Heart left ventricle (tissue), 13 donors: ENCODE measurements around the gene AUH.

ENCODE experiments used
- CTCF ChIP-seq, 12 donors: fragments of 200-600 bp; sonication (generic) in 4 of 12; IDR thresholded peaks; one replicate each; pipeline versions ENCODE4 v1.5.0 to v1.8.0; 2018 to 2022; ENCODE audit warnings: antibody characterized with exemption in 12 of 12, mild to moderate bottlenecking in 5 of 12
- POLR2A ChIP-seq, 2 donors: fragments of 450-650 bp; IDR thresholded peaks; one replicate each; pipeline ENCODE4 v1.6.1; 2017; ENCODE audit warnings: antibody characterized with exemption in 2 of 2, mild to moderate bottlenecking in 2 of 2, moderate library complexity in 2 of 2
- donor health status: ischemic (EF 13 %, LVEDD 7.1; RV severe dilation, severe dysfunction).
- donor health status: DM: no; HTN: yes; CAD: no.
- donor health status: DM: no; HTN: no; CAD: no.
- donor health status: ischemic (EF 25% LVEDD 6.9; RV normal size, moderate dysfunction).
- donor health status: ischemic (EF 25% LVEDD 5.7; RV mildly dilated, moderate dysfunction).
- donor health status: ischemic (EF 35%, LVEDD 5.7; RV mildly dilated, moderate dysfunction).
- donor health status: nonischemic (EF 11% LVEDD 7.7; RV severe dilation, severe dysfunction).
- donor health status: DM: yes; HTN: yes; CAD: no.
- donor health status: PGD.
- donor health status: ischemic (EF 29% LVEDD 5.4; RV normal size, mild dysfunction).
- donor health status: nonischemic (EF 23%, LVEDD 6.1; RV moderate dilation, normal function).

- TF ChIP-seq CTCF (IDR thresholded peaks at IDR 0.05) (no peak), POLR2A (IDR thresholded peaks at IDR 0.05) (no peak)
These were observed 106.4 kb downstream of the AUH start for GRCh38 chr9:91255327-91255726.
